ENCODE measurements around the gene DCDC1.

The DCDC1 gene

GRCh38 chr11:30919389-30920152 is 450.0 kb downstream of the DCDC1 start:
- H3K27ac Mint-ChIP-seq, result no peak overlapping the region
- no peaks in the 10 kb centered on the region for H3K9me3 Mint-ChIP-seq
- peaks cover 10% of the 10 kb centered on the region for H3K27me3 Mint-ChIP-seq (ENCODE audit: low read depth)
- H3K36me3 Mint-ChIP-seq (ENCODE audit: low read depth), result no peaks in the 10 kb centered on the region
- TF ChIP-seq, protein P1, sequence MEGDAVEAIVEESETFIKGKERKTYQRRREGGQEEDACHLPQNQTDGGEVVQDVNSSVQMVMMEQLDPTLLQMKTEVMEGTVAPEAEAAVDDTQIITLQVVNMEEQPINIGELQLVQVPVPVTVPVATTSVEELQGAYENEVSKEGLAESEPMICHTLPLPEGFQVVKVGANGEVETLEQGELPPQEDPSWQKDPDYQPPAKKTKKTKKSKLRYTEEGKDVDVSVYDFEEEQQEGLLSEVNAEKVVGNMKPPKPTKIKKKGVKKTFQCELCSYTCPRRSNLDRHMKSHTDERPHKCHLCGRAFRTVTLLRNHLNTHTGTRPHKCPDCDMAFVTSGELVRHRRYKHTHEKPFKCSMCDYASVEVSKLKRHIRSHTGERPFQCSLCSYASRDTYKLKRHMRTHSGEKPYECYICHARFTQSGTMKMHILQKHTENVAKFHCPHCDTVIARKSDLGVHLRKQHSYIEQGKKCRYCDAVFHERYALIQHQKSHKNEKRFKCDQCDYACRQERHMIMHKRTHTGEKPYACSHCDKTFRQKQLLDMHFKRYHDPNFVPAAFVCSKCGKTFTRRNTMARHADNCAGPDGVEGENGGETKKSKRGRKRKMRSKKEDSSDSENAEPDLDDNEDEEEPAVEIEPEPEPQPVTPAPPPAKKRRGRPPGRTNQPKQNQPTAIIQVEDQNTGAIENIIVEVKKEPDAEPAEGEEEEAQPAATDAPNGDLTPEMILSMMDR (IDR thresholded peaks at IDR 0.05; ENCODE audit: unreplicated experiment in 3 of 3), result no peak
- H3K4me1 Mint-ChIP-seq, result no peaks in the 10 kb centered on the region
- H3K4me3 Mint-ChIP-seq, result no peak overlapping the region

- no peak overlapping the region for H3K27ac Mint-ChIP-seq
- TF ChIP-seq, protein P1 (IDR thresholded peaks at IDR 0.05; ENCODE audit: unreplicated experiment in 3 of 3), result peak; percentile 68 to 84 (median 76)
- H3K4me1 Mint-ChIP-seq, result peaks cover 5% of the 10 kb centered on the region
- H3K4me3 Mint-ChIP-seq, result no peak overlapping the region
- no peaks in the 10 kb centered on the region for H3K36me3 Mint-ChIP-seq (ENCODE audit: low read depth)
- no peaks in the 10 kb centered on the region for H3K9me3 Mint-ChIP-seq
- H3K27me3 Mint-ChIP-seq (ENCODE audit: low read depth), result peaks cover 12% of the 10 kb centered on the region
Observed at GRCh38 chr11:30917859-30918478, 451.6 kb downstream of the DCDC1 start.

GRCh38 chr11:30917266-30917665 is 452.3 kb downstream of the DCDC1 start:
- no peaks in the 10 kb centered on the region for H3K9me3 Mint-ChIP-seq
- H3K4me3 Mint-ChIP-seq, result no peak overlapping the region
- TF ChIP-seq, protein P1 (IDR thresholded peaks at IDR 0.05; ENCODE audit: unreplicated experiment in 3 of 3), result no peak

DNA sequence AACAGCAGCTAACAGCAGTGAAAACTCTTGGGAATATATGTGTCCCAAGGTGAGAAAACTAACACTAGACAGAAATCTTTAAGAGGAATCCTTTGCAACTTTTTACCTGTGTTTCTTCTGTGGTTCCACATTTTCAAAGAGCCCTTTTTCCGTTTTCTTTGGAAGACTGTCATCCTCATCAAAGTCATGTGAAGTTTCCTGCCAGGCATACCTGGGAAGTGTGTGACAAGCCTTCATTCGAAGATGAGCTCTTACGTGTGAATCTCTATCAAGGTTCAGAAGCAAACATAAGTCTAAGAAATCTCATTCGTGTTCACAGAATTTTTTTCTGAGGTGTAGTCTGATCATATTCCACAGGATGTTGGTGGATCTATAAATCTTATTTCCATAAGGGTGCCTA is 452.8 kb downstream of the DCDC1 start:
- TF ChIP-seq, protein P1 (IDR thresholded peaks at IDR 0.05; ENCODE audit: unreplicated experiment in 3 of 3), result no peak
- Mint-ChIP-seq H3K9me3 (no peaks in the 10 kb centered on the region), H3K36me3 (ENCODE audit: low read depth) (no peaks in the 10 kb centered on the region), H3K4me3 (no peak overlapping the region), H3K4me1 (peaks cover 5% of the 10 kb centered on the region), H3K27me3 (ENCODE audit: low read depth) (peaks cover 11% of the 10 kb centered on the region), H3K27ac (no peak overlapping the region)

More at GRCh38 chr11:30917266-30917665, 452.3 kb downstream of the DCDC1 start:
- H3K27ac Mint-ChIP-seq, result no peak overlapping the region
- H3K4me1 Mint-ChIP-seq, result peaks cover 5% of the 10 kb centered on the region
- peaks cover 11% of the 10 kb centered on the region for H3K27me3 Mint-ChIP-seq (ENCODE audit: low read depth)
- H3K36me3 Mint-ChIP-seq (ENCODE audit: low read depth), result no peaks in the 10 kb centered on the region

GRCh38 chr11:30914143-30914762 is 455.3 kb downstream of the DCDC1 start:
- no peak overlapping the region for H3K27ac Mint-ChIP-seq
- peaks cover 5% of the 10 kb centered on the region for H3K4me1 Mint-ChIP-seq
- no peaks in the 10 kb centered on the region for H3K36me3 Mint-ChIP-seq (ENCODE audit: low read depth)
- no peak overlapping the region for H3K4me3 Mint-ChIP-seq
- H3K27me3 Mint-ChIP-seq (ENCODE audit: low read depth), result peaks cover 10% of the 10 kb centered on the region
- TF ChIP-seq, protein P1 (IDR thresholded peaks at IDR 0.05; ENCODE audit: unreplicated experiment in 3 of 3), result peak; percentile 77 to 91 (median 81)
- H3K9me3 Mint-ChIP-seq, result no peaks in the 10 kb centered on the region

Measured in nephron (organoid).